CD4-positive, alpha-beta memory T cell (primary cell): ENCODE measurements around the gene IRF1. TPM values are rescaled to one million over a fixed set of nuclear protein-coding genes. Genes with fewer than 3 reads are reported as not detected.
A peak's percentile ranks its signal among the peaks of the same experiment; 100 is the strongest.

Experiments
- CTCF ChIA-PET: fragments of 350-600 bp; sonication (Branson Sonifier 250); formaldehyde crosslinking; loops from one replicate; lab custom pipeline; 2021; ENCODE audit warnings: inconsistent platforms; ENCODE audit not compliant: partially characterized antibody; lab: Charles Lee
- POLR2A ChIA-PET: fragments of 350-600 bp; sonication (Branson Sonifier 250); formaldehyde crosslinking; loops from one replicate; lab custom pipeline; 2021; ENCODE audit not compliant: partially characterized antibody; lab: Charles Lee
- DNase-seq, 5 donors: peaks; one replicate each; pipeline versions ENCODE4 v3.0.0 to v3.0.0-alpha.2; 2020 to 2022; ENCODE audit warnings: mixed read lengths in 1 of 5
- H3K27ac ChIP-seq: one replicate; pipeline ENCODE4 v1.7.0; 2013; ENCODE audit warnings: low read depth, low read length
- H3K27me3 ChIP-seq: 2 replicates; pipeline ENCODE4 v1.7.0; 2013; ENCODE audit warnings: mild to moderate bottlenecking, low read length, moderate library complexity; ENCODE audit not compliant: insufficient read depth
- H3K36me3 ChIP-seq: 2 replicates; pipeline ENCODE4 v1.7.0; 2013; ENCODE audit warnings: mild to moderate bottlenecking, low read length, moderate library complexity; ENCODE audit not compliant: insufficient read depth
- H3K4me1 ChIP-seq: 2 replicates; pipeline ENCODE4 v1.7.0; 2013; ENCODE audit warnings: mild to moderate bottlenecking, low read length, moderate library complexity; ENCODE audit not compliant: insufficient read depth
- H3K4me3 ChIP-seq, 2 donors: one replicate each; pipeline ENCODE4 v1.7.0; 2013; ENCODE audit warnings: low read length in 2 of 2, mild to moderate bottlenecking in 1 of 2
- H3K9me3 ChIP-seq, 2 donors: one replicate each; pipeline ENCODE4 v1.7.0; 2013; ENCODE audit warnings: low read length in 2 of 2, control low read depth in 1 of 2; ENCODE audit not compliant: control insufficient read depth in 1 of 2
- H3K27ac Mint-ChIP-seq, 7 donors: one replicate each; pipeline ENCODE4 v1.8.0; 2020 to 2021; ENCODE audit warnings: mixed read lengths in 7 of 7, mild to moderate bottlenecking in 6 of 7, inconsistent platforms in 3 of 7, moderate library complexity in 3 of 7
- H3K27me3 Mint-ChIP-seq, 2 donors: one replicate each; pipeline ENCODE4 v1.8.0; 2020 to 2021; ENCODE audit warnings: mixed read lengths in 2 of 2
- H3K36me3 Mint-ChIP-seq, 2 donors: one replicate each; pipeline ENCODE4 v1.8.0; 2020 to 2021; ENCODE audit warnings: mixed read lengths in 2 of 2, inconsistent platforms in 1 of 2, mild to moderate bottlenecking in 1 of 2
- H3K4me1 Mint-ChIP-seq, 4 donors: one replicate each; pipeline ENCODE4 v1.8.0; 2020 to 2021; ENCODE audit warnings: mixed read lengths in 4 of 4, mild to moderate bottlenecking in 1 of 4
- H3K4me3 Mint-ChIP-seq, 8 donors: one replicate each; pipeline ENCODE4 v1.8.0; 2020 to 2021; ENCODE audit warnings: mixed read lengths in 8 of 8, mild to moderate bottlenecking in 7 of 8, moderate library complexity in 6 of 8, inconsistent platforms in 3 of 8
- H3K9me3 Mint-ChIP-seq, 8 donors: one replicate each; pipeline ENCODE4 v1.8.0; 2020 to 2021; ENCODE audit warnings: mixed read lengths in 8 of 8, mild to moderate bottlenecking in 5 of 8, inconsistent platforms in 3 of 8, moderate library complexity in 1 of 8
- intact Hi-C: fragments of 100-400 bp; cut with micrococcal nuclease; formaldehyde crosslinking; loops from one replicate; pipeline ENCODE4 v1.15.1; 2023
- polyA plus RNA-seq, 2 donors: library from polyadenylated mRNA; unstranded; fragments of 300-500 nt; fragmentation: Illumina TruSeq; gene quantifications; one replicate each; pipeline ENCODE4 v1.2.3, GENCODE V29; 2021
- total RNA-seq, 2 experiments: library from RNA; stranded (reverse); gene quantifications; one replicate each; pipeline ENCODE4 v1.2.3, GENCODE V29; 2021

The IRF1 gene
- total and polyA plus RNA-seq, 4 experiments from 2014 or later = 192 to 237 (median 197) TPM

- Histone ChIP-seq H3K27me3 (no peaks in the 10 kb centered on the region), H3K4me1 (peaks cover 92% of the 10 kb centered on the region), H3K36me3 (peaks cover 35% of the 10 kb centered on the region), H3K27ac (peak overlapping the region; percentile 18), H3K4me3 (no peak overlapping the region), H3K9me3 (no peaks in the 10 kb centered on the region)
- intact Hi-C loops = no loop called here
- H3K9me3 Mint-ChIP-seq = peaks cover 0 to 7% (median 0%) of the 10 kb centered on the region in 8 donors
- DNase-seq = peak in 3 of 5 donors; percentile 30 to 40 (median 38)
- peaks cover 23 to 67% of the 10 kb centered on the region in 2 donors for H3K36me3 Mint-ChIP-seq
- ChIA-PET CTCF (interaction anchor here (0.7 to 7.9 kb wide), 13 partner anchors 9 to 94 kb away, joined by 3 to 76 read pairs (median 11); partner anchors contain the start of gene IRF1), POLR2A (interaction anchor here (0.9 to 35.0 kb wide), 12 partner anchors 6 to 86 kb away, joined by 3 to 1580 read pairs (median 48); partner anchors contain the start of gene IRF1)
- H3K27ac Mint-ChIP-seq = peak overlapping the region; percentile 72 to 97 (median 82)
- H3K27me3 Mint-ChIP-seq = no peaks in the 10 kb centered on the region
- H3K4me1 Mint-ChIP-seq = peaks cover 39 to 94% (median 69%) of the 10 kb centered on the region in 4 donors
- peak overlapping the region in 2 of 8 donors; percentile 0 to 6 for H3K4me3 Mint-ChIP-seq
Observed at GRCh38 chr5:132480893-132481595, 9.5 kb downstream of the IRF1 start.

- Mint-ChIP-seq H3K27ac (peak overlapping the region in 6 of 7 donors; percentile 77 to 97 (median 90)), H3K27me3 (no peaks in the 10 kb centered on the region), H3K9me3 (peaks cover 0 to 2% (median 0%) of the 10 kb centered on the region in 8 donors), H3K4me3 (peak overlapping the region in 1 of 8 donors; percentile 30), H3K36me3 (peaks cover 18 to 67% of the 10 kb centered on the region in 2 donors), H3K4me1 (peaks cover 37 to 94% (median 68%) of the 10 kb centered on the region in 4 donors)
- ChIA-PET POLR2A (interaction anchor here (0.9 to 35.0 kb wide), 13 partner anchors 7 to 86 kb away, joined by 3 to 1580 read pairs (median 40); partner anchors contain the start of gene IRF1), CTCF (interaction anchor here (0.7 to 7.9 kb wide), 17 partner anchors 10 to 93 kb away, joined by 3 to 76 read pairs (median 10); partner anchors contain the start of gene IRF1)
- peaks cover 29% of the 10 kb centered on the region for H3K36me3 ChIP-seq
- DNase-seq = peak in 2 of 5 donors; percentile 16 to 39
- H3K27ac ChIP-seq = peak overlapping the region; percentile 18
- no peaks in the 10 kb centered on the region for H3K27me3 ChIP-seq
- no peaks in the 10 kb centered on the region for H3K9me3 ChIP-seq
- H3K4me3 ChIP-seq = no peak overlapping the region
- intact Hi-C loops = no loop called here
- peaks cover 92% of the 10 kb centered on the region for H3K4me1 ChIP-seq
Observed at GRCh38 chr5:132480546-132480892, 10.1 kb downstream of the IRF1 start.

DNA sequence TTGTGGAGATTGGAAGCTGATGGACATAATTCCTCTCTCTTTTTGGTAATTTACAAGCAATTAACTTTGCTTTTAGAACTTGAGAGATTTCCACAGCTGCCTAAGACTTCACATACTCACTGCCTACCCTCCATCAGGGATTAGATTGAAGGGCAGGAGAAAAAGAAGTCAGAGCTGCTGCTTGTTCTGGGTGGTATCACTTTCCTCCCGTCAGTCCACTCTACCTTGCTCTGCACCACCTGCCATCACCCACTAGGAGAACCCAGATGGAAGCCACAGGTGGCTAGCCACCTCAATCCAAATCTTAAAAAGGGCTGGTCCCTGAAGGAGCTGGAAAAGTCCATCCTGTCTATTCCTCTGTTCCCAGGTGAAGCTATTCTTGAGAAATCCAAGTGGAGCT is 10.5 kb downstream of the IRF1 start:
- ChIA-PET POLR2A (interaction anchor here (0.9 to 35.0 kb wide), 15 partner anchors 6 to 94 kb away, joined by 3 to 1580 read pairs (median 33); partner anchors contain the start of gene IRF1), CTCF (interaction anchor here (0.7 to 7.9 kb wide), 20 partner anchors 10 to 97 kb away, joined by 3 to 76 read pairs (median 10); partner anchors contain the start of gene IRF1)
- Histone ChIP-seq H3K4me3 (no peak overlapping the region), H3K4me1 (peaks cover 92% of the 10 kb centered on the region), H3K27ac (peak overlapping the region; percentile 37), H3K36me3 (peaks cover 25% of the 10 kb centered on the region), H3K27me3 (no peaks in the 10 kb centered on the region), H3K9me3 (no peaks in the 10 kb centered on the region)
- H3K27ac Mint-ChIP-seq = peak overlapping the region; percentile 82 to 97 (median 90)
- intact Hi-C loops = no loop called here
- peaks cover 35 to 94% (median 68%) of the 10 kb centered on the region in 4 donors for H3K4me1 Mint-ChIP-seq
- H3K9me3 Mint-ChIP-seq = peaks cover 0 to 2% (median 0%) of the 10 kb centered on the region in 8 donors
- H3K36me3 Mint-ChIP-seq = peaks cover 16 to 63% of the 10 kb centered on the region in 2 donors
- peak in 4 of 5 donors; percentile 31 to 43 (median 35) for DNase-seq
- peak overlapping the region in 2 of 8 donors; percentile 30 to 32 for H3K4me3 Mint-ChIP-seq
- no peaks in the 10 kb centered on the region for H3K27me3 Mint-ChIP-seq

GRCh38 chr5:132479111-132479951 is 11.2 kb downstream of the IRF1 start:
- DNase-seq = peak in 4 of 5 donors; percentile 24 to 39 (median 30)

GRCh38 chr5:132478366-132478871 is 12.2 kb downstream of the IRF1 start:
- H3K9me3 Mint-ChIP-seq = peaks cover 0 to 2% (median 0%) of the 10 kb centered on the region in 8 donors
- H3K27ac Mint-ChIP-seq = peak overlapping the region; percentile 82 to 97 (median 90)
- H3K27me3 ChIP-seq = no peaks in the 10 kb centered on the region

More at GRCh38 chr5:132479111-132479951, 11.2 kb downstream of the IRF1 start:
- Mint-ChIP-seq H3K9me3 (peaks cover 0 to 2% (median 0%) of the 10 kb centered on the region in 8 donors), H3K4me1 (peaks cover 39 to 94% (median 69%) of the 10 kb centered on the region in 4 donors), H3K36me3 (peaks cover 13 to 62% of the 10 kb centered on the region in 2 donors), H3K27me3 (no peaks in the 10 kb centered on the region), H3K4me3 (peak overlapping the region in 2 of 8 donors; percentile 30 to 44), H3K27ac (peak overlapping the region; percentile 82 to 97 (median 90))
- ChIA-PET POLR2A (interaction anchor here (1.0 to 35.0 kb wide), 18 partner anchors 6 to 93 kb away, joined by 3 to 1580 read pairs (median 16); partner anchors contain the start of gene IRF1), CTCF (interaction anchor here (0.9 to 7.9 kb wide), 23 partner anchors 10 to 97 kb away, joined by 3 to 76 read pairs (median 6); partner anchors contain the start of gene IRF1)
- peaks cover 92% of the 10 kb centered on the region for H3K4me1 ChIP-seq
- no peak overlapping the region for H3K4me3 ChIP-seq
- intact Hi-C loops = no loop called here
- peak overlapping the region; percentile 37 for H3K27ac ChIP-seq
- H3K36me3 ChIP-seq = peaks cover 18% of the 10 kb centered on the region
- H3K27me3 ChIP-seq = no peaks in the 10 kb centered on the region
- H3K9me3 ChIP-seq = no peaks in the 10 kb centered on the region

DNA sequence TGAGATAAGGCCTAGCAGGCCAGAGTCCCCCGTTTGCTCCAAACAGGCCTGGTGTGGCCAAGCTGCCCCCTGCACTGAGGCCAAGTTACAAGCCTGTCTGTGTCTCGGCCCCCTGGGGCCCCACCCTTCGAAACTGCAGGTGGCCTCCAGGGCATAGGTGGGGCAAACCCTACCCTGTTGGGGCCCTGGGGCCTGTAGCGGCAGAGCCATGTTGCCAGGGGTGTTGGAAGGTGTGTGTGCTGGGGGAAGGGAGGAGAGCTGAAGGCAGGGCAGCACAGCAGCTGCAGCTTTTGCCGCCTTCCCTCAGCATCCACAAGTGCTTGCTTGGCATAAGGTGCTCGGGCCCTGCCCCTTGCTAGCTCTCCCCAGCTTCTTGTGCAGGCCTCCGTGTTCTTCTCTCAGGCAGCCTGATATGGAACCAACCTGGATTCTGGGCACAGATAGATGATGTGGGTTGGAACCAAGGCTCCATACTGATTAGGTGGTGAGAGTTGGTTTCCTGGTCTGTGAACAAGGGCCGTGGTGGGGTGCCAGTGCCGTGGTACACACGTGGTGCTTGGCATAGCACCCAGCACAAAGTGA is 12.7 kb downstream of the IRF1 start:
- Histone ChIP-seq H3K27me3 (no peaks in the 10 kb centered on the region), H3K9me3 (no peaks in the 10 kb centered on the region), H3K36me3 (peaks cover 3% of the 10 kb centered on the region), H3K4me1 (peaks cover 91% of the 10 kb centered on the region), H3K4me3 (no peak overlapping the region), H3K27ac (peak overlapping the region; percentile 37)
- CTCF ChIA-PET = interaction anchor here (0.7 to 7.9 kb wide), 14 partner anchors 9 to 90 kb away, joined by 3 to 76 read pairs (median 6); partner anchors contain the start of gene IRF1
- intact Hi-C loops = no loop called here
- DNase-seq = peak; percentile 38 to 65 (median 53)
- Mint-ChIP-seq H3K9me3 (peaks cover 0 to 6% (median 0%) of the 10 kb centered on the region in 8 donors), H3K27me3 (peaks cover 0 to 5% of the 10 kb centered on the region in 2 donors), H3K4me3 (peak overlapping the region in 3 of 8 donors; percentile 0 to 45 (median 34)), H3K27ac (peak overlapping the region; percentile 86 to 97 (median 90)), H3K4me1 (peaks cover 44 to 94% (median 72%) of the 10 kb centered on the region in 4 donors), H3K36me3 (peaks cover 3 to 54% of the 10 kb centered on the region in 2 donors)
- POLR2A ChIA-PET = interaction anchor here (1.0 to 35.0 kb wide), 13 partner anchors 4 to 91 kb away, joined by 3 to 1580 read pairs (median 40); partner anchors contain the start of gene IRF1

More at GRCh38 chr5:132478366-132478871, 12.2 kb downstream of the IRF1 start:
- Histone ChIP-seq H3K4me1 (peaks cover 92% of the 10 kb centered on the region), H3K9me3 (no peaks in the 10 kb centered on the region), H3K4me3 (no peak overlapping the region), H3K27ac (peak overlapping the region; percentile 37), H3K36me3 (peaks cover 8% of the 10 kb centered on the region)
- ChIA-PET CTCF (interaction anchor here (0.7 to 7.9 kb wide), 20 partner anchors 9 to 91 kb away, joined by 3 to 76 read pairs (median 10); partner anchors contain the start of gene IRF1), POLR2A (interaction anchor here (1.0 to 35.0 kb wide), 15 partner anchors 5 to 92 kb away, joined by 3 to 1580 read pairs (median 33); partner anchors contain the start of gene IRF1)
- intact Hi-C loops = no loop called here
- H3K27me3 Mint-ChIP-seq = no peaks in the 10 kb centered on the region
- peaks cover 6 to 55% of the 10 kb centered on the region in 2 donors for H3K36me3 Mint-ChIP-seq
- DNase-seq = peak in 1 of 5 donors; percentile 13
- H3K4me3 Mint-ChIP-seq = peak overlapping the region in 4 of 8 donors; percentile 0 to 33 (median 31)
- H3K4me1 Mint-ChIP-seq = peaks cover 39 to 94% (median 68%) of the 10 kb centered on the region in 4 donors
